LNCaP clone FGC (cell line): ENCODE measurements around the gene OLFM3.

Experiments used
- DNase-seq: peaks from one replicate; pipeline ENCODE4 v3.0.0-alpha.2; 2011; ENCODE audit warnings: low read depth
- H3K4me3 ChIP-seq: 2 replicates; pipeline ENCODE4 v1.5.1; 2011; ENCODE audit warnings: mild to moderate bottlenecking, low read depth, low read length, control low read depth
- TF ChIP-seq, protein P1 (sequence below): IDR thresholded peaks from 2 replicates; pipeline ENCODE4 v1.5.1; 2012; ENCODE audit warnings: mild to moderate bottlenecking; ENCODE audit not compliant: control insufficient read depth, insufficient read depth; ENCODE audit errors: extremely low read depth

The OLFM3 gene

DNA sequence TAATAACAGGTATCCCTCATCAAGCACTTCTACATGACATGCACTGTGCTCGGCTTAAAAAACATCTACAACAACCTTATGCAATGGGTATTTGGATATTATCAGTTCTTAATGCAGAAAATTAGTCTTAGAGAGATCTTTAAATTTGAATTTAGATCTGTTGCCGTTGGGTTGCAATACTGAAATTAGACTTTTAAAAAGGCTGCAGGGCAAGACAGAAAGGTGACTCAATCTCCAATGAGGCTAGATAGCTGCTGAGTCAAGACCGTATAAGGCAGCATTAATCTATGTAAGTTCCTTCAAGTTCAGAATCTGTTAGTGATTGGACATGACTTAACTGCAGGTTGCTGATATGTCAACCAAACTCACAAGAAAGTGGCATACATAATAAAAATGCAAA lies 37.3 kb downstream of the OLFM3 start:
- no peak for DNase-seq
- no peak overlapping the region for H3K4me3 ChIP-seq
- TF ChIP-seq, protein P1, sequence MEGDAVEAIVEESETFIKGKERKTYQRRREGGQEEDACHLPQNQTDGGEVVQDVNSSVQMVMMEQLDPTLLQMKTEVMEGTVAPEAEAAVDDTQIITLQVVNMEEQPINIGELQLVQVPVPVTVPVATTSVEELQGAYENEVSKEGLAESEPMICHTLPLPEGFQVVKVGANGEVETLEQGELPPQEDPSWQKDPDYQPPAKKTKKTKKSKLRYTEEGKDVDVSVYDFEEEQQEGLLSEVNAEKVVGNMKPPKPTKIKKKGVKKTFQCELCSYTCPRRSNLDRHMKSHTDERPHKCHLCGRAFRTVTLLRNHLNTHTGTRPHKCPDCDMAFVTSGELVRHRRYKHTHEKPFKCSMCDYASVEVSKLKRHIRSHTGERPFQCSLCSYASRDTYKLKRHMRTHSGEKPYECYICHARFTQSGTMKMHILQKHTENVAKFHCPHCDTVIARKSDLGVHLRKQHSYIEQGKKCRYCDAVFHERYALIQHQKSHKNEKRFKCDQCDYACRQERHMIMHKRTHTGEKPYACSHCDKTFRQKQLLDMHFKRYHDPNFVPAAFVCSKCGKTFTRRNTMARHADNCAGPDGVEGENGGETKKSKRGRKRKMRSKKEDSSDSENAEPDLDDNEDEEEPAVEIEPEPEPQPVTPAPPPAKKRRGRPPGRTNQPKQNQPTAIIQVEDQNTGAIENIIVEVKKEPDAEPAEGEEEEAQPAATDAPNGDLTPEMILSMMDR: no peak

DNA sequence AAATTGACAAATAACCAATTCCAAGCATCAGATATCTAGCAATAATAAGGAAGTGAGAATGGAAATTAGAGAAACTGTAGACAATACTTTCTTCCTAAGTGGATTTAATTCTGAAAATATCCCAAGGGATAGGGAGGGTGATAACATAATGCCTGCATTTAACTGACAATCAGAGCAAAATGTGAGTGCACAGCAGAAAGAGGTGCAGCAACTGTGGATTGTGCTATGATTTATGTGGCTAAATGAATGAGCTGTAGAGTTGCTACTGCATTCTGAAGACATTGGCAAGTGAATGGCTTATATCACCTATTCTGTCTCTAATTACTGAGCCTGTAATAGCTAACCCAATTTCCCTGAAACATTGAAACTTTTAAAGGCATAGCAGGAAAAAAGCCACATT lies 39.0 kb downstream of the OLFM3 start:
- H3K4me3 ChIP-seq: no peak overlapping the region
- TF ChIP-seq, protein P1: no peak
- DNase-seq: no peak

DNA sequence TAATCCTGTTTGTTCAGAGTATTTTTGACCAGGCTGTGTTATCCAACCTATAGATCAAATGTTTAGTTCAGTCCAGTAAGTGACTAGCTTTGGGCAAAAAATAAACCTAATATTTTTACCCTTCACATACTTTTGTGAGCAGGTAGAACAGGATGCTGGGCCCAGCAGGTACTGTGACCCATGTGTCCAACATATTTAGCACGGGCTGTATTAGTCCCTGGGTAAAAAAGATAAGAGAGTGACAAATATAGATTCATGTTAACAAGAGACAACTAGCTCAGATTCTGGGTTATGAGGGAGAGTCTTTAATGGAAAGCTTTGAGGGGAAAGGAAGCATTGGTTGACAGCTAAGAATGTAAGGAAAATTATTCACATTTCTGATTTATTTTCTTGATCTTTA lies 43.1 kb downstream of the OLFM3 start:
- no peak for DNase-seq
- H3K4me3 ChIP-seq: no peak overlapping the region
- TF ChIP-seq, protein P1: no peak

DNA sequence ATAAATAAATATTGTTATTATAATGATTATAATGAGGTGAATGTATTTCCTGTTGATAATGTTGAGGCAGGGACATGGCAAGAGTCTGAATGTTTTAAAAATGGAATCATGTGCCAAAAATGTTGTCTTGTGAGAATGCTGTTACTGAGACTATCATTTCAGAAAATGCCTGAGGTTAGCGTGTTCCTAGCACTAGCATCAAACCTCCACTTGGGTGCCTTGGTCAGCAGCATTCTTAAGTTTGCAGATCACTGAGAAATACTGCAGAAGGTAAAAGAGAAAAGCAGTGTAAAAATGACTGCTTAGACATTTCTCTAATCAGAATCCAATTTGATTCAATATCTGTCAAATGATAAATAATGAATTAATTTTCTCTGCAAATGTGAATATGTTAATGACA lies 50.8 kb downstream of the OLFM3 start:
- TF ChIP-seq, protein P1: no peak
- DNase-seq: no peak
- no peak overlapping the region for H3K4me3 ChIP-seq

DNA sequence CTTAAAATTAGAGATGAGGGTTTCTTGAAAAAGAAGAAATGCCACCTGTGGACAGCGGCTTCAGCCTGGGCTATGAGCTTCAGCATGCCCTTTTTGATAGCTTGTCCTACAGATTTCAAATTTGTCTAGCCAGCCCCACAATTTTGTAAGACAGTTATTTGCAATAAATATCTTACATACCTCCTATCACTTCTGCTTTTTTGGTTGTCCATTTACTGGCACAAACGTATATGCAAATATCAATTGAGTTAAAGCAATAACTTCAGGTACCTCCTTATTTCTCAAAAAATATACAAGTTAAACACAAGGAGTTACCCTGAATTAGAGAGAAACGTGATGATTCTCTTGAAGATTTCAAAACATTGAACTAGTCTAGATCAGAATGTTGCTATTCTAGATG lies 53.5 kb downstream of the OLFM3 start:
- DNase-seq: no peak
- TF ChIP-seq, protein P1: no peak
- no peak overlapping the region for H3K4me3 ChIP-seq

DNA sequence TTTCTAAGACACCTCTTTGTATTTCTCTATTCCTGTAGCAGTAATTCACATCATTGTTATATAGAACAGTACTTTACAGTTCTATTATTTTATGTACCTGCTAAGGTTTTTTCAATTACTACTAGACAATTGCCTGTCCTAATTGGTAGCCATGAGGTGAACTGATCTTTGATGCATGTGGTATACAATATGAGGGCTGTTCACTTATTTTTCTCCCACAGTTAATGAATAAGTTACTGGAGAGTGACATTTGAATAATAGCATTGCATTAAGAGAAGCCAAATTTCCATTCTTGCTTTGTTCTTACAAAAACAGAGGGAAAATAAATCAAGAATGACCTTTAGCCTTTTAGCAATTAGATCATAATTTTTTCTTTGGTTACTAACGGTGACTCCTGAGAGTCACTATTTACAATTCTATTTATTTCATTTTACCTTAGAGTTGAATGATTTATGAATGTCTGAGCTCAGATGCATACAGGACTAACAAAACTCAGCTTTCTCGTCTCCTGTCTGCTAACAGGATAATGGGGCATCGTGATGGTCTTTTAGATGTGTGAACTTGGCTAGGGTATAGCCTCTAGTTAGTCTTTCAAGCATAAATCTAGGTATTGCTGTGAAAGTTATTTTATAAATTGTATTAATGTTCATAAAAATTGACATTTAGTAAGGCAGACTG lies 54.1 kb downstream of the OLFM3 start:
- no peak for DNase-seq
- TF ChIP-seq, protein P1: no peak
- no peak overlapping the region for H3K4me3 ChIP-seq

DNA sequence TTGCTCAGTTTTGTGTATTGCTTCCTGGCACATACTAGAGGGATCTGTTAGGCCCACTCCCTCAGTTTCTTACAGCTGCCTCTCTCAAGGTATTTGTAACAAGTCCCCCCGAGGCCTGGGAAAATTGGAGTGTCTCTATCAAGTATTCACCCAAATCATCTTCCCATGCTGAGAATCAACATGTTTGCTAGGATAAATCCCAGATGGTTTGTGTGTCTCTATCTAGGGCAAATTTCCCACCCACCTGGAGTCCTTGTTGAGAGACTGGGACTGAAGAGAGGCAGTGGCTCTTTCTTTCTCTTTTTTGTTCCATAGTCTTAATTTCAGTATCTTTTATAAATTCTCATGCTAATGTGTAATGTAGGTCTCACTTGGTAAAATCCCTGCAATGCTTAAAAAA lies 58.0 kb downstream of the OLFM3 start:
- TF ChIP-seq, protein P1: no peak
- no peak overlapping the region for H3K4me3 ChIP-seq
- DNase-seq: no peak
